Neural cell (in vitro differentiated cells): ENCODE data around the gene AFAP1.

Experiments used
- CTCF ChIP-seq: fragments of 450-650 bp; IDR thresholded peaks from 2 replicates; pipeline ENCODE4 v1.5.1; 2014; ENCODE audit warnings: antibody characterized with exemption, mild to moderate bottlenecking, moderate library complexity; ENCODE audit not compliant: poor library complexity, severe bottlenecking
- EP300 ChIP-seq: fragments of 450-650 bp; conservative IDR thresholded peaks from 2 replicates; pipeline ENCODE4 v1.6.1; 2014; ENCODE audit warnings: antibody characterized with exemption, mild to moderate bottlenecking, moderate library complexity; ENCODE audit not compliant: poor library complexity, severe bottlenecking
- POLR2AphosphoS5 ChIP-seq: IDR thresholded peaks from 2 replicates; pipeline ENCODE4 v1.6.1; 2012
- REST ChIP-seq: IDR thresholded peaks from 2 replicates; pipeline ENCODE4 v1.6.1; 2012; ENCODE audit warnings: borderline replicate concordance

- TF ChIP-seq POLR2AphosphoS5 (peak; percentile 91), CTCF (no peak), REST (no peak), EP300 (no peak)
These were observed 118.2 kb downstream of the AFAP1 start for GRCh38 chr4:7821245-7822136.
